Measurements from ENCODE around the gene TRIP11. TPM values are rescaled to one million over a fixed set of nuclear protein-coding genes. Genes with fewer than 3 reads are reported as not detected.
A peak's percentile ranks its signal among the peaks of the same experiment; 100 is the strongest.

The TRIP11 gene
- total and polyA plus RNA-seq, 4 donors, result 14.2 to 58.0 (median 29.6) TPM

GRCh38 chr14:91927191-91927590 is 112.7 kb downstream of the TRIP11 start:
- Histone ChIP-seq H3K4me1 (ENCODE audit: control insufficient read depth, insufficient read depth, low read length) (peaks cover 16% of the 10 kb centered on the region), H3K27ac (ENCODE audit: low read depth, low read length) (no peak overlapping the region)
- WGBS (ENCODE audit: insufficient coverage), result no CpG with 5 or more reads among the region's 3 CpGs

GRCh38 chr14:91926131-91926890 is 113.5 kb downstream of the TRIP11 start:
- 93% methylated on average over 10 of the region's 17 CpGs for WGBS (ENCODE audit: insufficient coverage)
- Histone ChIP-seq H3K27ac (ENCODE audit: low read depth, low read length) (no peak overlapping the region), H3K4me1 (ENCODE audit: control insufficient read depth, insufficient read depth, low read length) (peaks cover 16% of the 10 kb centered on the region), H3K4me3 (ENCODE audit: low read depth, low read length) (no peak overlapping the region), H3K9me3 (ENCODE audit: control insufficient read depth, insufficient read depth, low read length) (no peaks in the 10 kb centered on the region), H3K36me3 (ENCODE audit: control insufficient read depth, insufficient read depth, low read length) (peaks cover 3% of the 10 kb centered on the region), H3K27me3 (ENCODE audit: control insufficient read depth, insufficient read depth, low read length) (no peaks in the 10 kb centered on the region)
- DNase-seq (ENCODE audit: low read depth in 4 of 6, low spot score in 6 of 6), result no peak

More at GRCh38 chr14:91927191-91927590, 112.7 kb downstream of the TRIP11 start:
- H3K4me3 ChIP-seq (ENCODE audit: low read depth, low read length), result no peak overlapping the region
- no peaks in the 10 kb centered on the region for H3K9me3 ChIP-seq (ENCODE audit: control insufficient read depth, insufficient read depth, low read length)
- no peak for DNase-seq (ENCODE audit: low read depth in 4 of 6, low spot score in 6 of 6)
- no peaks in the 10 kb centered on the region for H3K27me3 ChIP-seq (ENCODE audit: control insufficient read depth, insufficient read depth, low read length)
- peaks cover 3% of the 10 kb centered on the region for H3K36me3 ChIP-seq (ENCODE audit: control insufficient read depth, insufficient read depth, low read length)

GRCh38 chr14:91925727-91926121 is 114.1 kb downstream of the TRIP11 start:
- H3K27me3 ChIP-seq (ENCODE audit: control insufficient read depth, insufficient read depth, low read length), result no peaks in the 10 kb centered on the region
- WGBS (ENCODE audit: insufficient coverage), result 94% methylated on average over 5 of the region's 10 CpGs
- peaks cover 3% of the 10 kb centered on the region for H3K36me3 ChIP-seq (ENCODE audit: control insufficient read depth, insufficient read depth, low read length)
- peak overlapping the region; percentile 25 for H3K27ac ChIP-seq (ENCODE audit: low read depth, low read length)
- no peaks in the 10 kb centered on the region for H3K9me3 ChIP-seq (ENCODE audit: control insufficient read depth, insufficient read depth, low read length)
- no peak for DNase-seq (ENCODE audit: low read depth in 4 of 6, low spot score in 6 of 6)
- no peak overlapping the region for H3K4me3 ChIP-seq (ENCODE audit: low read depth, low read length)
- peaks cover 16% of the 10 kb centered on the region for H3K4me1 ChIP-seq (ENCODE audit: control insufficient read depth, insufficient read depth, low read length)

GRCh38 chr14:91925001-91925726 is 114.7 kb downstream of the TRIP11 start:
- 50% methylated on average over 12 of the region's 13 CpGs for whole genome bisulfite sequencing (ENCODE audit: insufficient coverage)
- DNase-seq (ENCODE audit: low read depth in 4 of 6, low spot score in 6 of 6), result peak in 3 of 6 donors; percentile 15 to 54 (median 30)
- Histone ChIP-seq H3K27ac (ENCODE audit: low read depth, low read length) (peak overlapping the region; percentile 25), H3K4me1 (ENCODE audit: control insufficient read depth, insufficient read depth, low read length) (peaks cover 16% of the 10 kb centered on the region), H3K9me3 (ENCODE audit: control insufficient read depth, insufficient read depth, low read length) (no peaks in the 10 kb centered on the region), H3K27me3 (ENCODE audit: control insufficient read depth, insufficient read depth, low read length) (no peaks in the 10 kb centered on the region), H3K36me3 (ENCODE audit: control insufficient read depth, insufficient read depth, low read length) (peaks cover 3% of the 10 kb centered on the region), H3K4me3 (ENCODE audit: low read depth, low read length) (no peak overlapping the region)

- H3K4me1 ChIP-seq (ENCODE audit: control insufficient read depth, insufficient read depth, low read length), result peaks cover 8% of the 10 kb centered on the region
- no peak overlapping the region for H3K27ac ChIP-seq (ENCODE audit: low read depth, low read length)
- no peaks in the 10 kb centered on the region for H3K36me3 ChIP-seq (ENCODE audit: control insufficient read depth, insufficient read depth, low read length)
- 100% methylated on average over 1 of the region's 3 CpGs for whole genome bisulfite sequencing (ENCODE audit: insufficient coverage)
- DNase-seq (ENCODE audit: low read depth in 4 of 6, low spot score in 6 of 6), result no peak
- H3K27me3 ChIP-seq (ENCODE audit: control insufficient read depth, insufficient read depth, low read length), result no peaks in the 10 kb centered on the region
- no peaks in the 10 kb centered on the region for H3K9me3 ChIP-seq (ENCODE audit: control insufficient read depth, insufficient read depth, low read length)
- H3K4me3 ChIP-seq (ENCODE audit: low read depth, low read length), result no peak overlapping the region
Observed at GRCh38 chr14:91920526-91920925, 119.3 kb downstream of the TRIP11 start.

GRCh38 chr14:91919814-91920213 is 120.0 kb downstream of the TRIP11 start:
- Histone ChIP-seq H3K27me3 (ENCODE audit: control insufficient read depth, insufficient read depth, low read length) (no peaks in the 10 kb centered on the region), H3K4me3 (ENCODE audit: low read depth, low read length) (no peak overlapping the region), H3K9me3 (ENCODE audit: control insufficient read depth, insufficient read depth, low read length) (no peaks in the 10 kb centered on the region), H3K27ac (ENCODE audit: low read depth, low read length) (no peak overlapping the region), H3K36me3 (ENCODE audit: control insufficient read depth, insufficient read depth, low read length) (no peaks in the 10 kb centered on the region), H3K4me1 (ENCODE audit: control insufficient read depth, insufficient read depth, low read length) (peaks cover under 1% of the 10 kb centered on the region)
- no peak for DNase-seq (ENCODE audit: low read depth in 4 of 6, low spot score in 6 of 6)
- WGBS (ENCODE audit: insufficient coverage), result 41% methylated on average over 4 of the region's 4 CpGs

GRCh38 chr14:91918186-91918883 is 121.5 kb downstream of the TRIP11 start:
- no peaks in the 10 kb centered on the region for H3K36me3 ChIP-seq (ENCODE audit: control insufficient read depth, insufficient read depth, low read length)
- DNase-seq (ENCODE audit: low read depth in 4 of 6, low spot score in 6 of 6), result peak in 1 of 6 donors; percentile 39

More at GRCh38 chr14:91918186-91918883, 121.5 kb downstream of the TRIP11 start:
- 89% methylated on average over 4 of the region's 5 CpGs for WGBS (ENCODE audit: insufficient coverage)
- H3K4me3 ChIP-seq (ENCODE audit: low read depth, low read length), result no peak overlapping the region
- no peak overlapping the region for H3K27ac ChIP-seq (ENCODE audit: low read depth, low read length)
- no peaks in the 10 kb centered on the region for H3K4me1 ChIP-seq (ENCODE audit: control insufficient read depth, insufficient read depth, low read length)
- H3K9me3 ChIP-seq (ENCODE audit: control insufficient read depth, insufficient read depth, low read length), result no peaks in the 10 kb centered on the region
- H3K27me3 ChIP-seq (ENCODE audit: control insufficient read depth, insufficient read depth, low read length), result no peaks in the 10 kb centered on the region

Other genes with a start within 250 kb of the TRIP11 start
- gene TC2N, start 172.5 kb downstream of the TRIP11 start, total RNA-seq, result 10 to 100 TPM; 10.7 to 17.1 TPM
- 1 to 10 TPM; 5.4 to 9.2 TPM for gene TC2N, start 172.5 kb downstream of the TRIP11 start, polyA plus RNA-seq (ENCODE audit: insufficient read length in 2 of 2)
- gene FBLN5, start 92.4 kb downstream of the TRIP11 start, total RNA-seq, result 10 to 100 TPM; 33.0 to 37.2 TPM
- gene FBLN5, start 92.4 kb downstream of the TRIP11 start, polyA plus RNA-seq (ENCODE audit: insufficient read length in 2 of 2), result 10 to 100 TPM; 39.9 to 44.6 TPM
- 10 to 100 TPM; 37.3 to 43.2 TPM for gene ATXN3, start 66.5 kb upstream of the TRIP11 start, total RNA-seq
- gene ATXN3, start 66.5 kb upstream of the TRIP11 start, polyA plus RNA-seq (ENCODE audit: insufficient read length in 2 of 2), result 10 to 100 TPM; 20.8 to 22.9 TPM
- gene NDUFB1, start 81.6 kb upstream of the TRIP11 start, total RNA-seq, result 100 to 1,000 TPM; 148 to 391 TPM
- 100 to 1,000 TPM; 210 to 226 TPM for gene NDUFB1, start 81.6 kb upstream of the TRIP11 start, polyA plus RNA-seq (ENCODE audit: insufficient read length in 2 of 2)
- 10 to 100 TPM; 28.9 to 56.8 TPM for gene CPSF2, start 81.9 kb upstream of the TRIP11 start, total RNA-seq
- gene CPSF2, start 81.9 kb upstream of the TRIP11 start, polyA plus RNA-seq (ENCODE audit: insufficient read length in 2 of 2), result 10 to 100 TPM; 39.3 to 57.5 TPM

Data from spinal cord (tissue), 10 donors.